ENCODE results near the gene ETFDH. TPM values are rescaled to one million over a fixed set of nuclear protein-coding genes. Genes with fewer than 3 reads are reported as not detected.

ETFDH gene
- 16.9 TPM for polyA plus RNA-seq (2013, experiment 1 of 2)
- 16.7 TPM for polyA plus RNA-seq (2013, experiment 2 of 2)

GRCh38 chr4:158671915-158672806, at the start of gene ETFDH:
Gene ETFDH, plus strand, starts transcription at chr4:158672296. Its CDS starts 161 bp downstream, at chr4:158672457.
- Histone ChIP-seq H4K91ac (ENCODE audit: low read length) (peak within 1 kb of the TSS; percentile 74), H2BK15ac (ENCODE audit: low read depth, poor library complexity, severe bottlenecking) (peak within 1 kb of the TSS; percentile 94), H2BK12ac (ENCODE audit: low read length in 2 of 2) (peak within 1 kb of the TSS in 1 of 2 experiments; percentile 10), H3K9ac (ENCODE audit: low read length) (peak within 1 kb of the TSS; percentile 98), H3K4me3 (ENCODE audit: insufficient read depth in 1 of 2, low read depth in 1 of 2, low read length in 2 of 2) (peak within 1 kb of the TSS; percentile 87 to 99), H3K4me1 (ENCODE audit: control insufficient read depth, insufficient read depth, low read depth, low read length) (peaks cover 2% of the 10 kb centered on the region), H4K8ac (ENCODE audit: low read length) (peak within 1 kb of the TSS; percentile 89), H3K14ac (ENCODE audit: low read length in 2 of 2) (peak within 1 kb of the TSS in 1 of 2 experiments; percentile 44), H3K27me3 (ENCODE audit: control insufficient read depth in 1 of 2, insufficient read depth in 1 of 2, low read length in 2 of 2) (no peaks in the 10 kb centered on the region), H2AK5ac (ENCODE audit: low read length, severe bottlenecking) (no peak within 1 kb of the TSS), H3K4me2 (ENCODE audit: low read length, poor library complexity, severe bottlenecking) (peak within 1 kb of the TSS; percentile 90), H2BK5ac (ENCODE audit: low read depth, low read length, poor library complexity, severe bottlenecking) (no peak within 1 kb of the TSS), H3K27ac (ENCODE audit: low read length, poor library complexity, severe bottlenecking) (peak within 1 kb of the TSS; percentile 87), H3K36me3 (ENCODE audit: control insufficient read depth in 1 of 2, insufficient read depth in 2 of 2, low read depth in 1 of 2, low read length in 2 of 2) (no peaks in the 10 kb centered on the region), H2BK120ac (ENCODE audit: low read depth, low read length) (peak within 1 kb of the TSS; percentile 27), H3K79me1 (replicated peaks; ENCODE audit: low read length, poor library complexity, severe bottlenecking) (peaks cover 18% of the 10 kb centered on the region), H3K18ac (ENCODE audit: low read depth in 1 of 2, low read length in 2 of 2) (peak within 1 kb of the TSS; percentile 71 to 87), H3K9me3 (ENCODE audit: control insufficient read depth, low read length) (no peaks in the 10 kb centered on the region), H3K4ac (ENCODE audit: low read depth in 1 of 2, low read length in 2 of 2) (peak within 1 kb of the TSS; percentile 51 to 73), H3K23ac (ENCODE audit: low read length in 2 of 2) (peak within 1 kb of the TSS; percentile 71 to 81), H2AFZ (ENCODE audit: low read depth, low read length) (peak within 1 kb of the TSS; percentile 92)
- WGBS, result under 1% methylated on average over 56 of the region's 60 CpGs
- DNase-seq, result peak; percentile 100

- Histone ChIP-seq H3K79me1 (replicated peaks; ENCODE audit: low read length, poor library complexity, severe bottlenecking) (no peaks in the 10 kb centered on the region), H4K8ac (ENCODE audit: low read length) (no peak overlapping the region), H3K4me1 (ENCODE audit: control insufficient read depth, insufficient read depth, low read depth, low read length) (no peaks in the 10 kb centered on the region), H3K4ac (ENCODE audit: low read depth in 1 of 2, low read length in 2 of 2) (no peak overlapping the region), H3K27ac (ENCODE audit: low read length, poor library complexity, severe bottlenecking) (no peak overlapping the region), H2BK12ac (ENCODE audit: low read length in 2 of 2) (no peak overlapping the region), H3K14ac (ENCODE audit: low read length in 2 of 2) (no peak overlapping the region), H3K23ac (ENCODE audit: low read length in 2 of 2) (no peak overlapping the region), H3K9me3 (ENCODE audit: control insufficient read depth, low read length) (no peaks in the 10 kb centered on the region), H3K4me3 (ENCODE audit: insufficient read depth in 1 of 2, low read depth in 1 of 2, low read length in 2 of 2) (no peak overlapping the region), H2AFZ (ENCODE audit: low read depth, low read length) (no peak overlapping the region), H2BK5ac (ENCODE audit: low read depth, low read length, poor library complexity, severe bottlenecking) (no peak overlapping the region), H3K36me3 (ENCODE audit: control insufficient read depth in 1 of 2, insufficient read depth in 2 of 2, low read depth in 1 of 2, low read length in 2 of 2) (no peaks in the 10 kb centered on the region), H2BK120ac (ENCODE audit: low read depth, low read length) (no peak overlapping the region), H4K91ac (ENCODE audit: low read length) (no peak overlapping the region), H2AK5ac (ENCODE audit: low read length, severe bottlenecking) (no peak overlapping the region), H3K18ac (ENCODE audit: low read depth in 1 of 2, low read length in 2 of 2) (no peak overlapping the region), H3K27me3 (ENCODE audit: control insufficient read depth in 1 of 2, insufficient read depth in 1 of 2, low read length in 2 of 2) (no peaks in the 10 kb centered on the region), H2BK15ac (ENCODE audit: low read depth, poor library complexity, severe bottlenecking) (no peak overlapping the region), H3K4me2 (ENCODE audit: low read length, poor library complexity, severe bottlenecking) (no peak overlapping the region), H3K9ac (ENCODE audit: low read length) (peak overlapping the region; percentile 53)
- DNase-seq, result peak; percentile 57
- no CpG with 5 or more reads among the region's 3 CpGs for WGBS
These were observed 47.1 kb upstream of the ETFDH start for GRCh38 chr4:158624889-158625478.

- H2BK12ac ChIP-seq (ENCODE audit: low read length in 2 of 2), result no peak overlapping the region
- H3K14ac ChIP-seq (ENCODE audit: low read length in 2 of 2), result no peak overlapping the region
- no peak overlapping the region for H2BK5ac ChIP-seq (ENCODE audit: low read depth, low read length, poor library complexity, severe bottlenecking)
- no peak overlapping the region for H4K91ac ChIP-seq (ENCODE audit: low read length)
- H3K23ac ChIP-seq (ENCODE audit: low read length in 2 of 2), result no peak overlapping the region
- no peaks in the 10 kb centered on the region for H3K9me3 ChIP-seq (ENCODE audit: control insufficient read depth, low read length)
- H2BK120ac ChIP-seq (ENCODE audit: low read depth, low read length), result no peak overlapping the region
- no peak overlapping the region for H3K18ac ChIP-seq (ENCODE audit: low read depth in 1 of 2, low read length in 2 of 2)
- H2BK15ac ChIP-seq (ENCODE audit: low read depth, poor library complexity, severe bottlenecking), result no peak overlapping the region
- no peak overlapping the region for H2AFZ ChIP-seq (ENCODE audit: low read depth, low read length)
- no peaks in the 10 kb centered on the region for H3K79me1 ChIP-seq (replicated peaks; ENCODE audit: low read length, poor library complexity, severe bottlenecking)
- H3K9ac ChIP-seq (ENCODE audit: low read length), result peak overlapping the region; percentile 53
- H3K4me1 ChIP-seq (ENCODE audit: control insufficient read depth, insufficient read depth, low read depth, low read length), result no peaks in the 10 kb centered on the region
- H3K27ac ChIP-seq (ENCODE audit: low read length, poor library complexity, severe bottlenecking), result no peak overlapping the region
- DNase-seq, result no peak
- H2AK5ac ChIP-seq (ENCODE audit: low read length, severe bottlenecking), result no peak overlapping the region
- H3K27me3 ChIP-seq (ENCODE audit: control insufficient read depth in 1 of 2, insufficient read depth in 1 of 2, low read length in 2 of 2), result no peaks in the 10 kb centered on the region
- no CpG with 5 or more reads among the region's 2 CpGs for WGBS
- H4K8ac ChIP-seq (ENCODE audit: low read length), result no peak overlapping the region
- H3K4me2 ChIP-seq (ENCODE audit: low read length, poor library complexity, severe bottlenecking), result no peak overlapping the region
- no peak overlapping the region for H3K4me3 ChIP-seq (ENCODE audit: insufficient read depth in 1 of 2, low read depth in 1 of 2, low read length in 2 of 2)
- no peak overlapping the region for H3K4ac ChIP-seq (ENCODE audit: low read depth in 1 of 2, low read length in 2 of 2)
- H3K36me3 ChIP-seq (ENCODE audit: control insufficient read depth in 1 of 2, insufficient read depth in 2 of 2, low read depth in 1 of 2, low read length in 2 of 2), result no peaks in the 10 kb centered on the region
These were observed 46.6 kb upstream of the ETFDH start for GRCh38 chr4:158625544-158625943.

GRCh38 chr4:158630893-158631292, 41.2 kb upstream of the ETFDH start:
- no peaks in the 10 kb centered on the region for H3K9me3 ChIP-seq (ENCODE audit: control insufficient read depth, low read length)
- H3K4me3 ChIP-seq (ENCODE audit: insufficient read depth in 1 of 2, low read depth in 1 of 2, low read length in 2 of 2), result no peak overlapping the region
- H2BK5ac ChIP-seq (ENCODE audit: low read depth, low read length, poor library complexity, severe bottlenecking), result no peak overlapping the region
- 53% methylated on average over 1 of the region's 1 CpG for WGBS
- H3K79me1 ChIP-seq (replicated peaks; ENCODE audit: low read length, poor library complexity, severe bottlenecking), result no peaks in the 10 kb centered on the region
- no peak overlapping the region for H2BK15ac ChIP-seq (ENCODE audit: low read depth, poor library complexity, severe bottlenecking)
- H3K36me3 ChIP-seq (ENCODE audit: control insufficient read depth in 1 of 2, insufficient read depth in 2 of 2, low read depth in 1 of 2, low read length in 2 of 2), result no peaks in the 10 kb centered on the region
- no peak overlapping the region for H3K18ac ChIP-seq (ENCODE audit: low read depth in 1 of 2, low read length in 2 of 2)
- no peak overlapping the region for H2BK120ac ChIP-seq (ENCODE audit: low read depth, low read length)
- H3K27ac ChIP-seq (ENCODE audit: low read length, poor library complexity, severe bottlenecking), result no peak overlapping the region
- H3K4me2 ChIP-seq (ENCODE audit: low read length, poor library complexity, severe bottlenecking), result no peak overlapping the region
- no peak overlapping the region for H2AFZ ChIP-seq (ENCODE audit: low read depth, low read length)
- H3K4ac ChIP-seq (ENCODE audit: low read depth in 1 of 2, low read length in 2 of 2), result no peak overlapping the region
- H3K4me1 ChIP-seq (ENCODE audit: control insufficient read depth, insufficient read depth, low read depth, low read length), result no peaks in the 10 kb centered on the region
- no peak for DNase-seq
- H2BK12ac ChIP-seq (ENCODE audit: low read length in 2 of 2), result no peak overlapping the region
- no peak overlapping the region for H4K8ac ChIP-seq (ENCODE audit: low read length)
- no peak overlapping the region for H3K14ac ChIP-seq (ENCODE audit: low read length in 2 of 2)
- no peak overlapping the region for H4K91ac ChIP-seq (ENCODE audit: low read length)
- no peak overlapping the region for H3K23ac ChIP-seq (ENCODE audit: low read length in 2 of 2)
- no peak overlapping the region for H3K9ac ChIP-seq (ENCODE audit: low read length)
- H2AK5ac ChIP-seq (ENCODE audit: low read length, severe bottlenecking), result no peak overlapping the region
- no peaks in the 10 kb centered on the region for H3K27me3 ChIP-seq (ENCODE audit: control insufficient read depth in 1 of 2, insufficient read depth in 1 of 2, low read length in 2 of 2)
